22Rv1 (cell line): Measurements from ENCODE around the gene FAM83E.

ENCODE experiments used
- H3K27ac ChIP-seq: fragments of 450-650 bp; 2 replicates; pipeline ENCODE4 v1.5.1; 2017
- CTCF ChIP-seq: fragments of 450-650 bp; IDR thresholded peaks from 2 replicates; pipeline ENCODE4 v1.5.1; 2017; ENCODE audit warnings: mild to moderate bottlenecking
- ZFX ChIP-seq: fragments of 450-650 bp; IDR thresholded peaks from 2 replicates; pipeline ENCODE4 v1.6.1; 2017; ENCODE audit warnings: antibody characterized with exemption, borderline replicate concordance

The FAM83E gene

GRCh38 chr19:48603449-48603848, 11.4 kb downstream of the FAM83E start:
- no peak overlapping the region for H3K27ac ChIP-seq
- TF ChIP-seq CTCF (no peak), ZFX (no peak)

- H3K27ac ChIP-seq, result no peak overlapping the region
- TF ChIP-seq ZFX (no peak), CTCF (no peak)
Measured at GRCh38 chr19:48603001-48603400, 11.9 kb downstream of the FAM83E start.

GRCh38 chr19:48600679-48601417, 14.0 kb downstream of the FAM83E start:
- TF ChIP-seq CTCF (no peak), ZFX (no peak)
- no peak overlapping the region for H3K27ac ChIP-seq

GRCh38 chr19:48598996-48599700, 15.7 kb downstream of the FAM83E start:
- TF ChIP-seq ZFX, result no peak
- no peak for TF ChIP-seq CTCF
- no peak overlapping the region for H3K27ac ChIP-seq

- TF ChIP-seq ZFX, result no peak
- no peak for TF ChIP-seq CTCF
- H3K27ac ChIP-seq, result no peak overlapping the region
Measured at GRCh38 chr19:48596679-48597465, 18.0 kb downstream of the FAM83E start.

GRCh38 chr19:48596237-48596636, 18.6 kb downstream of the FAM83E start:
- no peak overlapping the region for H3K27ac ChIP-seq
- no peak for TF ChIP-seq ZFX
- TF ChIP-seq CTCF, result no peak

- no peak overlapping the region for H3K27ac ChIP-seq
- TF ChIP-seq ZFX (no peak), CTCF (no peak)
Measured at GRCh38 chr19:48595833-48596232, 19.0 kb downstream of the FAM83E start.
